Frontal cortex (tissue), 4 donors: ENCODE data around the gene SBF1. TPM values are rescaled to one million over a fixed set of nuclear protein-coding genes. Genes with fewer than 3 reads are reported as not detected.

Experiments
- DNase-seq, 2 donors: peaks; one replicate each; pipeline ENCODE4 v3.0.0; 2012; ENCODE audit warnings: low spot score in 2 of 2
- FAIRE-seq: peaks from 2 replicates; lab custom pipeline; 2012; peaks lifted over from hg19 to GRCh38; lab: Jason Lieb, UNC
- total RNA-seq: library from RNA; depleted of rRNA; stranded (reverse); fragments of >200 nt; gene quantifications from one replicate; pipeline ENCODE4 v1.2.3, GENCODE V29; 2014
- donor health status: control.
- donor health status: control.
- donor health status: control.

The SBF1 gene
- total RNA-seq, 1 donor from 2014 or later = 89.3 TPM

- no peak for FAIRE-seq
- DNase-seq = peak in 1 of 2 donors; percentile 52
These were observed 32.0 kb upstream of the SBF1 start for GRCh38 chr22:50506611-50507420.

- DNase-seq (no peak), FAIRE-seq (no peak)
These were observed 31.2 kb upstream of the SBF1 start for GRCh38 chr22:50505776-50506610.

GRCh38 chr22:50505276-50505775, 30.5 kb upstream of the SBF1 start:
- DNase-seq = no peak
- FAIRE-seq = no peak

GRCh38 chr22:50504369-50505211, 29.8 kb upstream of the SBF1 start:
- FAIRE-seq (no peak), DNase-seq (no peak)

DNA sequence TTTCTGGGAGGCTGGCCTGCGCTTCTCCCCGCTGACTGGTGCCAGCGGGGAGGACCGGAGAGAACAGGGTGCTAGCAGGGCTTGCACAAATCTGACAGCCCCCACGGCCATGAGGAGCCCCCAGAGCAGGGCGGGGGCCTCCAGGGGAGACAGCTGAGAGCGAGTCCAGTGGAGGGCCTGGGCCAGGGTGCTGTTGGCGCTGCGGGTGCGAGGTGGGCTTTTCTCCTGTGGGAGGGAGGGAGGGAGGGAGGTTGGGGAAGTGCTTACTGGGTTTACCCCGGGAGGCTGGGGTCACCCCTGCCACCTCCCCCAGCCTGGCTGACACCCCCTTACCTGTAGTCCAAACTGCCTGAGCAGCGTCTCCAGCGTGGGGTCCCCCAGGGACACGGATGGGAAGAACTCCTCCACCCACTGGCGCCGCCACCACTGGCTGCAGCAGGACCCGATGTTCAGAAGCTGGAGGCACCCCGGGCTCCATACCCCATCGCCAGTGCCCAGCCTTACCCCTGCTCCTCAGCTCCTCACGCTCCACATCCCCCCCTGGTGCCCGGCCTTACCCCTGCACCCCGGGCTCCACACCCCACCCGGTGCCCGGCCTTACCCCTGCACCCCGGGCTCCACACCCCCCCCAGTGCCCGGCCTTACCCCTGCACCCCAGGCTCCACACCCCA, 28.8 kb upstream of the SBF1 start:
- no peak for FAIRE-seq
- DNase-seq = no peak

DNA sequence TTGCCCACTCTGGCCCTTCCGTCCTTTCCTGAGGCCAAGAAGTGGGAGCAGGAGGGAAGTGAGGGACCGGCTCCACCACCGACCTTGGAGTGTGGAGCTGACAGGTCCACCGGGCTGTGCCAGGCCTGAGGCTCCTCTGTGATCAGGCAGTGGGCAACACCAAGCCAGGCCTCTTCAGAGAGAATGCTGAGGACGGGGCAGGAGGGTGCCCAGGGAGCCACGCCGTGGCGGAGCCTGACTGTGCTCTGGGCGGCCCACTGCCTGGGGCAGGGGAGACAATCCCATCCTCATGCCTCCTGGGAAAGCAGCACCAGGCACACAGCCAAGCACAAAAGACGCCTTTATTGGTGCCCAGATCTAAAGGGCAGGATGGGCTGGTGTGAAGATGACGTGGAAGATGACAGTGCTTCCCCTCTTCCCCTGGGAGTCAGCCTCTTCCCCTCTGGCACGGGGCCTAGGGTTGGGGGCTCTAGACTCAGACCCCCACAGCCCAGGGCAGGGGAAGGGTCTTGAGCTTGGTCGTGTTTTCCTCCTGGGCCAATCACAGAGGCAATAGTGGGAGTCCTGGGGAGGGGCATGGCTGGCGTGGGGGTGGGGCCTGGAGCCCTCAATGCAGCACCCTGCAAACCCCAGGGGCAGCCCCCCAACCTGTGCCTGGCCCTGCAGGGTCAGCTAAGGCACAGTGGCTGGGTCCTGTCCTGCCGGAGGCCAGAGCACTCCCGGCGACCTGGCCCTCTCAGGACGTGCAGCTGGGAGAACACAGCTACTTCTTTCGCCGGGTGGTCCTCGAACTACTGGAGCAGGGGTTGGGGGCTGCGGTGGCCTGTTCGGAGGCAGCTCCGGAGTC, 28.0 kb upstream of the SBF1 start:
- FAIRE-seq (no peak), DNase-seq (no peak)

- DNase-seq = no peak
- no peak for FAIRE-seq
These were observed 27.3 kb upstream of the SBF1 start for GRCh38 chr22:50502096-50502495.

DNA sequence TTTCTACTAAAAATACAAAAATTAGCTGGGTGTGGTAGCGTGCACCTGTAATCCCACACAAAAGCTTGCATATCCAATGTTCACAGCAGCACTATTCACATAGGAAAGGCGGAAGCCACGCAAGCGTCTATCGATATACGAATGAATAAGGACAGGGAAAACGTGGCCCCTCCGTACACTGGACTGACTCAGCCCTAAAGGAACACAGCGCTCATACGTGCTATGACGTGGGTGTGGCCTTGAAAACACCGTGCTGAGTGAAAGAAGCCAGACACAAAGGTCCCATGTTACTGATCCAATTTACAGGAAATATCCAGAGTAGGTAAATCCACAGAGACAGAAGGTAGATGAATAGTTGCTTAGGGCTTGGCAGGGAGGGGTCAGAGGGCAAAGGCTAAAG, 25.6 kb upstream of the SBF1 start:
- no peak for DNase-seq
- no peak for FAIRE-seq

- FAIRE-seq = no peak
- peak; percentile 57 to 67 for DNase-seq
These were observed 23.6 kb upstream of the SBF1 start for GRCh38 chr22:50498322-50498890.

- FAIRE-seq (no peak), DNase-seq (no peak)
These were observed 22.3 kb upstream of the SBF1 start for GRCh38 chr22:50497093-50497492.

DNA sequence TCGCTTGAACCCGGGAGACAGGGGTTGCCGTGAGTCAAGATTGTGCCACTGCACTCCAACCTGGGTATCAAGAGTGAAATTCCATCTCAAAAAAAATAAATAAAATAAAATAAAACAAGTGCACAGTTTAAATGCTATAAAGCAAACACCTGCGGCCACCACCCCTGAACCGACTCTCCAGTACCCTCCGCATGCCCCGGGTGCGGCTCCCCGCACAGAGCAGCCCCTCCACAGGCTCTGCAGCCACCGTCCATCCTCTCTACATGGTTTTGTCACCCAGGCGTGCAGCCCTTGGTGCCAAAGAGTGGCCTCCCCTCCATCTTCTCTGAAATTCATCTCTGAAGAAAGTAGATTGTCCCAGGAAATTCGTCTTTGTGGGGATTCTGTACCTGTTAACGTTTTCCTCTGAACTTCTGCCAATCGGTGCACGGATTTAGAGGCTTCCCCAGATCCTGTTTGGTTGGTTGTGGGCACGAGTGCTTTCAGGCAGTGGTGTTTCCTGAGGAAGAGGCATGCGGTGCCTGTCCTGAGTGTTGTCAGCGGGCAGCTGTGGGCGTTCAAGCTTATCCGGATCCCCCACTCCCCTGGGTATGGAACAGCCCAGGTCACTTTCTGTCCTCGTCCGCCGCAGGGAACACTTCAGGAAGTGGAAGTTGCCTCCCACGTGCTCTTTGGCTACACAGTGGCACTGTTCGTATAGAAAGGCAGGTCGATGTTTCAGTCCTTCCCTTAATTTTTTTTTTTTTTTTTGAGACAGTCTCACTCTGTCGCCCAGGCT, 15.9 kb upstream of the SBF1 start:
- DNase-seq (no peak), FAIRE-seq (no peak)

- no peak for FAIRE-seq
These were observed 14.8 kb upstream of the SBF1 start for GRCh38 chr22:50489363-50490243.

DNA sequence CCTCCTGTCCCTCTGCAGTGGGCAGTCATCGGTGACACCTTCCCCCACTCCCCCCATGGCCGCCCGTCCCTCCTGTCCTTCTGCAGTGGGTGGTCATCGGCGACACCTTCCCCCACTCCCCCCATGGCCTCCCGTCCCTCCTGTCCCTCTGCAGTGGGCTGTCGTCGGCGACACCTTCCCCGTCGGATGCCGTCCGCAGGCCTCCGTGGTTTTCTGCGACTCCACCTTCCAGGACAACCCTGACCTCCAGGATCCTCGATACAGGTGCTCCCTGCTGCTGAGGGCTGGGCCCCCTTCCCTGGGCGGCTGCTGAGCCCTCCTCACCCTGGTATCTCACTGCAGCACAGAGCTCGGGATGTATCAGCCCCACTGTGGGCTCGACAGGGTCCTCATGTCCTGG, 14.1 kb upstream of the SBF1 start:
- FAIRE-seq (no peak), DNase-seq (no peak)

More at GRCh38 chr22:50489363-50490243, 14.8 kb upstream of the SBF1 start:
- DNase-seq = no peak

GRCh38 chr22:50488006-50488677, 13.3 kb upstream of the SBF1 start:
- FAIRE-seq = no peak
- DNase-seq = no peak

DNA sequence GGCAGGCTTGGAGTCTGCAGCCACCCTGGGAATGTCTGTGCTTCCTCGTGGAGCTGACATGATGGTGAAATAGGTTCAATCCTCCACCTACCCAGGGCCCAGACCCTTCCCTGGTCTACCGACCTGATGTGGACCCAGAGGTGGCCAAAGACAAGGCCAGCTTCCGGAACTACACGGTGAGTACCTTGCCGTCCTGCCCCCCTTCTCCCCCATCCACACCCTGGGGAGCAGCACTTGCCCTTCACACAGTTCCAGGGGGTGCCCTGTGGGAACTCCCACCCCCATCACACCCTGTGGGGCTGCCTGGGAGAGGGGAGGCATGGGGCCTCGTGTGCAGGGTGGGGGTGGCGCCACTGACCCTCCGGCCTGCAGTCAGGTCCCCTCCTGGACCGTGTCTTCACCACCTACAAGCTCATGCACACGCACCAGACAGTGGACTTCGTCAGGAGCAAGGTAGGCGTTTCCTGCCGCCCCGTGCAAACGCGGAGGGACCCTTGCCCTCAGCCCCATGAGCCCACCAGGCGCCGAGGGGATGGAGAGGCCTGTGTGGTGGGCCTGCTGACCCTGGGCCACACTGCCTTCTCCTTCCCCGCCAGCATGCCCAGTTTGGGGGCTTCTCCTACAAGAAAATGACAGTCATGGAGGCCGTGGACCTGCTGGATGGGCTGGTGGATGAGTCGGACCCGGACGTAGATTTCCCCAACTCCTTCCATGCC, 12.6 kb upstream of the SBF1 start:
- FAIRE-seq = no peak
- DNase-seq = no peak
